HG03342 (cell line): Measurements from ENCODE around the gene ADH1A.
"Not testable (repeated sequence)": the region's sequence is repeated elsewhere in the genome, so short reads cannot be mapped to it uniquely, and the experiment has no call there.

Experiments used
- ATAC-seq: cut with Tn5 transposase; IDR thresholded peaks from one replicate; pipeline ENCODE4 v1.9.1; 2021; ENCODE audit warnings: mild to moderate bottlenecking, moderate library complexity; ENCODE audit not compliant: unreplicated experiment

Gene ADH1A

GRCh38 chr4:99282731-99283130 is 8.1 kb downstream of the ADH1A start:
- ATAC-seq: no peak

- no peak for ATAC-seq
Observed at GRCh38 chr4:99281261-99281660, 9.5 kb downstream of the ADH1A start.

- no peak for ATAC-seq
Observed at GRCh38 chr4:99276417-99276816, 14.4 kb downstream of the ADH1A start.

- ATAC-seq: no peak
Observed at GRCh38 chr4:99275885-99276284, 14.9 kb downstream of the ADH1A start.

- ATAC-seq: no peak
Observed at GRCh38 chr4:99275050-99275449, 15.7 kb downstream of the ADH1A start.

GRCh38 chr4:99273704-99274103 is 17.1 kb downstream of the ADH1A start:
- no peak for ATAC-seq

- ATAC-seq: no peak
Observed at GRCh38 chr4:99264927-99265326, 25.9 kb downstream of the ADH1A start.

GRCh38 chr4:99252746-99253145 is 38.0 kb downstream of the ADH1A start:
- ATAC-seq: no peak

GRCh38 chr4:99248714-99249113 is 42.1 kb downstream of the ADH1A start:
- ATAC-seq: no peak

- no peak for ATAC-seq
Observed at GRCh38 chr4:99235955-99236354, 54.8 kb downstream of the ADH1A start.

GRCh38 chr4:99234331-99235010 is 56.3 kb downstream of the ADH1A start:
- no peak for ATAC-seq

- ATAC-seq: not testable (repeated sequence)
Observed at GRCh38 chr4:99233397-99233796, 57.4 kb downstream of the ADH1A start.

GRCh38 chr4:99228706-99229105 is 62.1 kb downstream of the ADH1A start:
- ATAC-seq: not testable (repeated sequence)

GRCh38 chr4:99227646-99228045 is 63.1 kb downstream of the ADH1A start:
- ATAC-seq: not testable (repeated sequence)
